Medulla oblongata (tissue), 1 donor: ENCODE data around the gene AADACL4.
"Not testable (repeated sequence)": the region's sequence is repeated elsewhere in the genome, so short reads cannot be mapped to it uniquely, and the experiment has no call there.

Experiments used
- DNase-seq: peaks from one replicate; pipeline ENCODE4 v3.0.0-alpha.2; 2015; ENCODE audit errors: extremely low spot score

The AADACL4 gene

DNA sequence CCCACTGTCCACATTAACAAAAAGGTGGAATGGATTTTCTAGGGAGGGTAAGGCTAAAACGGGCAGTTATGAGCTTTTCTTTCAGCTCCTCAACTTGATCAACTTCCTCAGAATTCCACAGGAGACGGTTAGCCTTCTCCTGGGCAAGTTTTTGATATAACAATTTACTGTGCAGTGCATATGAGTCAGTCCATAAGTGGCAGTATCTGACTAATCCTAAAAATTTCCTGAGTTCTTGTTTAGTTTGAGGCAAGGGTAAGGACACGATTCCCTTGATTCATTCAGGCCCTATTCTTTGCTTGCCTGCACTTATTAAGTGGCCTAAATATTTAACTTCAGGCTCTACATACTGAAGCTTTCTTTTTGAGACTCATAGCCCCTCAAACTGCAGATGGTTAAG lies 65.8 kb downstream of the AADACL4 start:
- no peak for DNase-seq

DNA sequence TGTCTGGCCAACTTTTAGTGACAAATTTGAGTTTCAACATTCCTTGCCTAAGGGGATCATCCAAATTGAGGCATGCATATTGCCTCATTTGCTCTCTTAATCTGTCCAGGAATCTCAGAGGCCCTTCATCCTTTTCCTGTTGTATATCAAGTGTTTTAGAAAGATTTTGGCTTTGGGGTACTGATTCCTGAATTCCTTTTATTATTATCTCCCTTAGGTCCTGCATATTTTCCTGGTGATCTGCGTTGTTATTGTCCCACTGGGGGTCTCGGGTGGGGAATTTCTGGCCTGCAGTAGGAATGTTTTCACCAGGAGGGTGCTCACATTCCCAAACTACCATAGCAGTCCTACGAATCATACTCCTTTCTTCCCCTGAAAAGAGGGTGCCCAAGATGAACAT lies 67.7 kb downstream of the AADACL4 start:
- no peak for DNase-seq

DNA sequence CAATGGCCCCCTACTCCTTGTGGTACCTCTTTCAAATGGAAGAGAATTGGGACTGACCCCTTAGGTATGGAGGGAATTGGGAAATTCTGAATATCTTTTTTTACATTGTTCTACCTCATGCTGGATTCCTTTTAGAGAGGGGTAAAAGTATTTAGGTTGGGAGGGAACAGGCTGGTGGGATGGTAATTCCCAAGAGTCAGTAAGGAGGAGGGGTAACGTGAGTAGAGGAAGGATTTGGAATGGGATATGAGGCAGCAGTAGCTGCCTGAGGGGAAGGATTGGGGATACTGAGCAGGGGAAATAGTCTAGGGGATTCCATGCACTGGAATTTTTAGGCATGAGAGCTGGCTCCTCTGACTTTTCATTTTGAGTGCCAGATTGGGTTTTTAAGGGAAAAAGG lies 68.2 kb downstream of the AADACL4 start:
- no peak for DNase-seq

GRCh38 chr1:12712929-12713328 lies 69.0 kb downstream of the AADACL4 start:
- DNase-seq = no peak

GRCh38 chr1:12713651-12714050 lies 69.8 kb downstream of the AADACL4 start:
- DNase-seq = not testable (repeated sequence)

GRCh38 chr1:12714710-12715475 lies 71.0 kb downstream of the AADACL4 start:
- DNase-seq = no peak

- DNase-seq = no peak
Observed at GRCh38 chr1:12715896-12716437, 72.1 kb downstream of the AADACL4 start, which contains the start of gene AADACL3. Gene AADACL3, plus strand, starts transcription at chr1:12716110. Its CDS starts 67 bp downstream, at chr1:12716177.
